Astrocyte of the spinal cord (primary cell): ENCODE measurements around the gene NACAD.
"Not testable (repeated sequence)": the region's sequence is repeated elsewhere in the genome, so short reads cannot be mapped to it uniquely, and the experiment has no call there.

ENCODE experiments used
- DNase-seq: peaks from one replicate; pipeline ENCODE4 v3.0.0; 2011; ENCODE audit warnings: low read depth, low spot score
- H3K4me3 ChIP-seq: 2 replicates; pipeline ENCODE4 v1.5.1; 2011; ENCODE audit warnings: low read depth, mild to moderate bottlenecking, low read length, moderate library complexity
- in situ Hi-C: cut with HindIII; loops from 2 replicates; pipeline ENCODE4 v1.10.0; 2017; ENCODE audit warnings: low sequenced_read_pairs
- TF ChIP-seq, protein P1 (sequence below): IDR thresholded peaks from 2 replicates; pipeline ENCODE4 v1.5.1; 2012; ENCODE audit warnings: low read depth, mild to moderate bottlenecking, low read length, inconsistent platforms

The NACAD gene

DNA sequence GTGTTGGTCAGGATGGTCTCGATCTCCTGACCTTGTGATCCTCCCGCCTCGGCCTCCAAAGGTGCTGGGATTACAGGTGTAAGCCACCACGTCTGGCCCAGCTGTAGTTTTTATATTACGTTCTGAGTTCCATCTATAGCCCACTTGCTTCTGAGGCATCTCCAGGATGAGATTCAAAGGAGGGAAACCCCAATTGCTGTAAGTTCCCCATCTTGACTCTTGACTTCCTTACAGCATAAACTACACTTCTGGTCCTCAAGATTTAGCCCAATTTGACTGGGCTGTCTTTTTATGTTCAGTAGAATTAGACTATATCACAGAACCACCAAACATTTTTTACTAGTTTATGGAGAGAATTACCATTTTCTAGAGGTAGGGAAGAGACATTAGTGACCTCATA lies 44.4 kb downstream of the NACAD start:
- no peak for DNase-seq
- in situ Hi-C loops: no loop called here
- no peak overlapping the region for H3K4me3 ChIP-seq

DNA sequence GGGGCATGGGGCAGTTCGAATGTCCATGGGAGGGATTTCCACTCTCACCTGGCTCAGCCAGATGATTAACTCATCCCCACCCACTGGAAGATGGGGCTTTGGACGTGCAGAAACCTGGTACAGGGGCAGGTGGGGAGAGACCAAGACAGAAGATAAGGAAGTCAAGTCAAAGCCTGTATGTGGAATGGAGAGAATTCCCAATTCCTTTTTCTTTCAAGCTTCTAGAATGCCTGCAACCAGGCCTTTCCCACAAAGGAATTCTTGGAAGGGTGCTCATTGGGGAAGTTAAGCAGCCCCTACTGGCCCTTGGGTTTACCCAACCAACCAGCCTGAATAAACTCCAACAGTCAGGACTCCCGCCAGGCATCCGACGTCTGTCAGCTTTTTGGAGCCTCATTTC lies 49.7 kb downstream of the NACAD start:
- in situ Hi-C loops: no loop called here
- TF ChIP-seq, protein P1, sequence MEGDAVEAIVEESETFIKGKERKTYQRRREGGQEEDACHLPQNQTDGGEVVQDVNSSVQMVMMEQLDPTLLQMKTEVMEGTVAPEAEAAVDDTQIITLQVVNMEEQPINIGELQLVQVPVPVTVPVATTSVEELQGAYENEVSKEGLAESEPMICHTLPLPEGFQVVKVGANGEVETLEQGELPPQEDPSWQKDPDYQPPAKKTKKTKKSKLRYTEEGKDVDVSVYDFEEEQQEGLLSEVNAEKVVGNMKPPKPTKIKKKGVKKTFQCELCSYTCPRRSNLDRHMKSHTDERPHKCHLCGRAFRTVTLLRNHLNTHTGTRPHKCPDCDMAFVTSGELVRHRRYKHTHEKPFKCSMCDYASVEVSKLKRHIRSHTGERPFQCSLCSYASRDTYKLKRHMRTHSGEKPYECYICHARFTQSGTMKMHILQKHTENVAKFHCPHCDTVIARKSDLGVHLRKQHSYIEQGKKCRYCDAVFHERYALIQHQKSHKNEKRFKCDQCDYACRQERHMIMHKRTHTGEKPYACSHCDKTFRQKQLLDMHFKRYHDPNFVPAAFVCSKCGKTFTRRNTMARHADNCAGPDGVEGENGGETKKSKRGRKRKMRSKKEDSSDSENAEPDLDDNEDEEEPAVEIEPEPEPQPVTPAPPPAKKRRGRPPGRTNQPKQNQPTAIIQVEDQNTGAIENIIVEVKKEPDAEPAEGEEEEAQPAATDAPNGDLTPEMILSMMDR: no peak
- no peak overlapping the region for H3K4me3 ChIP-seq
- DNase-seq: no peak

More for the DNA sequence above, 44.4 kb downstream of the NACAD start:
- TF ChIP-seq, protein P1: no peak

DNA sequence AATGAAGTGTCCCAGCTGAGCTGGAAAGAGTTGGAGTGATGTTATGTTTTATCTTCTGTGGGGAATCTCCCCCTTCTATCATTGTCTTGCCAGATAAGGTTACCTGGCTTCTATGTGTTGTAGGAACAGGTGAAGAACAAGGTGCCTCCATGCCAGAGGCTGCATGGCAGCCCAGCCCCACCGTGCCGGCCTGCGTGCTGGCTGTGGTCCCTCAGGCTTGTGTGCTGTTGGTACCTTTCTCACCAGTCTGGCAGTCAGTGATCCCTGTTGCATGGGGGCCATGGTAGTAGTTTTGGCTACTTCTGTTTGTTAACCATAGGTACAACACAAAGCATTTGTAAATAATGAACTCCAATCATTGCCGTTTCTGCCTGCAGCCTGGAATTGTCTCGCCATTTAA lies 50.9 kb downstream of the NACAD start:
- TF ChIP-seq, protein P1: no peak
- no peak for DNase-seq
- H3K4me3 ChIP-seq: no peak overlapping the region
- in situ Hi-C loops: no loop called here

DNA sequence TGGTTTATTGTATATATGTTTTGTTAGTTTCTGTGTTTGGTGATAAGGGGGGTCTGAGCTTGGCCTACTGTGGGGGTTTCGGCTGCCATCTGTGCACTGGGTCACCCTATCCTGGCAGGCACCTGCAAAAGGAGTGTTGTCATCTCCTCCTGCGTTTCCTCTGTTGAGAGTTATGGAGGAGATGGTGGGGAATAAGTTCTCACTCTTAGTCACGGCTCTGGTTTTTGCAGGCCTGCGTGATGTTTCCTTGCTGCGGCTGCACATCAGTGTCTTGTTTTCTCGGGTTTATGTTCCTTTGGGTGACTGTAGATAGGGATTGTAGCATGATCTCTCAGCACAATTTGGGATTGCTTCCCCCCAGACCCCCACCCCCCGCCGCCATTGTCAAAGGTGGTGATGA lies 52.0 kb downstream of the NACAD start:
- DNase-seq: no peak
- in situ Hi-C loops: no loop called here
- no peak overlapping the region for H3K4me3 ChIP-seq
- TF ChIP-seq, protein P1: no peak

DNA sequence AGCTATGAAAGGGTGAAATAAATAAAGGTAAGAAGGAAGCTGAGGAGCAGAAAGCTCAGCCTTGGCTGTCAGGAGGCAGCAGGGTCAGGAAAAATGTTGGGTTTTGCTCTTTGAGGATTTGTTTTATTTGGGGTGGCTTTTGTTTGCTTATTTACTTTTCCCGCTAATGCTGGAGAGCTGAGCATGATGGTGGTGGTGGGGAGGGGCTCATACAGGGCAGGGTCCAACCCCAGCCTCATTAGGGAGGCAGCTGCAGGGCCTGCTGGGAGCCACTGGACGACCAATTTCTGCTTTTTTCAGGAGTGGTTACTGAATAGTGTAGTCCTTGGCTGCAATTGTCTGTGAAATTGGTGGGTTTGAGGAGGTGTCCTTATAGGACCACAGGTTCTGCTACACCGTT lies 52.5 kb downstream of the NACAD start:
- TF ChIP-seq, protein P1: no peak
- DNase-seq: no peak
- in situ Hi-C loops: no loop called here
- H3K4me3 ChIP-seq: no peak overlapping the region

DNA sequence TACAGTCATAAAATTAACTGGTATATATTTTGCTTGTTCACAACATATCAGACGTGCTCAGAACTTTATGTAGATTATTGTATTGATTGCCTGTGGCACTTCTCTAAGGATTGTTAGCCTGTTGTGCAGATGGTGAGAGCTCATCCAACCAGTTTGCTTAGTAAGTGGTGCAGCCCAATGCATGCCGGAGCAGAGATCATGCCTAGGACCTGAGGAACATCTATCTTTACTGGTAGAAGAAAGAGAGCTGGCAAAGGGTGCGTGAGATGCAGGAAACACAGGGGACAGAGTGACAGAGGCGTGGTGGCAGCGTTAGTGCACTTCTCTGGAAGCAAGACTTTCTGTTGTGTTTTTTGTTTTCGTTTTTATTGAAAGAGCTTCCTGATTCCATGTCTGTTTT lies 52.9 kb downstream of the NACAD start:
- in situ Hi-C loops: no loop called here
- DNase-seq: no peak
- TF ChIP-seq, protein P1: no peak
- H3K4me3 ChIP-seq: no peak overlapping the region

DNA sequence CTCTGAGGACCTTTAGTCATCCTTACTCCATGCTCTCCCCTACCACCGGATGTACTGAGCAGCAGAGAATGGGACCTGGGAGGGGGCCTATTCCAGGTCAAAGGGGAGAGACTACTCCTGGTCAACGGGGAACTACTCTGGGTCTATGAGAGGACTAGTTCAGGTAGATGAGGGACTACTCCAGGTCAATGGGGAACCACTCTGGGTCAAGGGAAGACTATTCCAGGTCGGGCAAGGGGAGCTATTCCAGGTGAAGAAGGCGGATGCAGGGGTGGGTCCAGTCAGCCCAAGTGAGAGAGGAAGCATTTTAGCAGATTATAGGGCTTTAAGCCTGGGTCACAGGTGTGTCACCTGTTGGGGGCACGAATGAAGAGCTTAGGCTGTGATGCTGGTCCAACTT lies 53.4 kb downstream of the NACAD start:
- in situ Hi-C loops: no loop called here
- DNase-seq: no peak
- TF ChIP-seq, protein P1: no peak
- no peak overlapping the region for H3K4me3 ChIP-seq

DNA sequence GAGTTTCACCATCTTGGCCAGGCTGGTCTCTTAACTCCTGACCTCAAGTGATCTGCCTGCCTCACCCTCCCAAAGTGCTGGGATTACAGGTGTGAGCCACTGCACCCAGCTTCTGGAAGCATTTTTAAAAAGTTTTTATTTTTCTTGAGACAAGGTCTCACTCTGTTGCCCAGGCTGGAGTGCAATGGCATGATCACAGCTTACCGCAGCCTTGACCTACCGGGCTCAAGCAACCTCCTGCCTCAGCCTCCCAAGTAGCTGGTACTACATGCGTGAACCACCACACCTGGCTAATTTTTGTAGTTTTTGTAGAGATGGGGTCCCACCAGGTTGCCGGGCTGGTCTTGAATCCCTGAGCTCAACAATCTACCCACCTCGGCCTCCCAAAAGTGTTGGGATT lies 54.1 kb downstream of the NACAD start:
- DNase-seq, H3K4me3 ChIP-seq, in situ Hi-C loops: not testable (repeated sequence)
